SK-N-MC (cell line): ENCODE results near the gene PER3.

Source experiments
- EZH2 ChIP-seq: fragments of 200-600 bp; sonication (generic); IDR thresholded peaks from one replicate; pipeline ENCODE4 v1.6.1; 2017; ENCODE audit warnings: antibody characterized with exemption
- POLR2AphosphoS5 ChIP-seq: IDR thresholded peaks from 2 replicates; pipeline ENCODE4 v1.6.1; 2012; ENCODE audit warnings: mild to moderate bottlenecking, low read depth, low read length, borderline replicate concordance

GRCh38 chr1:7770997-7771822, 12.9 kb upstream of the PER3 start, which contains the start of gene VAMP3:
- TF ChIP-seq POLR2AphosphoS5 (peak; percentile 69; the same call in 1 of the 2 replicates), EZH2 (no peak)
